Measurements from ENCODE around the gene NSD1.

GRCh38 chr5:177303925-177304391 is 170.4 kb downstream of the NSD1 start:
- TF ChIP-seq, protein P1, sequence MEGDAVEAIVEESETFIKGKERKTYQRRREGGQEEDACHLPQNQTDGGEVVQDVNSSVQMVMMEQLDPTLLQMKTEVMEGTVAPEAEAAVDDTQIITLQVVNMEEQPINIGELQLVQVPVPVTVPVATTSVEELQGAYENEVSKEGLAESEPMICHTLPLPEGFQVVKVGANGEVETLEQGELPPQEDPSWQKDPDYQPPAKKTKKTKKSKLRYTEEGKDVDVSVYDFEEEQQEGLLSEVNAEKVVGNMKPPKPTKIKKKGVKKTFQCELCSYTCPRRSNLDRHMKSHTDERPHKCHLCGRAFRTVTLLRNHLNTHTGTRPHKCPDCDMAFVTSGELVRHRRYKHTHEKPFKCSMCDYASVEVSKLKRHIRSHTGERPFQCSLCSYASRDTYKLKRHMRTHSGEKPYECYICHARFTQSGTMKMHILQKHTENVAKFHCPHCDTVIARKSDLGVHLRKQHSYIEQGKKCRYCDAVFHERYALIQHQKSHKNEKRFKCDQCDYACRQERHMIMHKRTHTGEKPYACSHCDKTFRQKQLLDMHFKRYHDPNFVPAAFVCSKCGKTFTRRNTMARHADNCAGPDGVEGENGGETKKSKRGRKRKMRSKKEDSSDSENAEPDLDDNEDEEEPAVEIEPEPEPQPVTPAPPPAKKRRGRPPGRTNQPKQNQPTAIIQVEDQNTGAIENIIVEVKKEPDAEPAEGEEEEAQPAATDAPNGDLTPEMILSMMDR (conservative IDR thresholded peaks at IDR 0.05): no peak
- no peak for TF ChIP-seq EZH2 (IDR thresholded peaks at IDR 0.05; ENCODE audit: low read depth)
